Activated naive CD8-positive, alpha-beta T cell treated with anti-CD3 and anti-CD28 coated beads, Interleukin-2, amount 50 U/mL, for 24 hours (primary cell): ENCODE data around the gene HRC.

ENCODE experiments used
- ATAC-seq: fragments of 150-1000 bp; cut with Tn5 transposase; one replicate; pipeline ENCODE4 v1.10.0; 2021
- DNase-seq: peaks from one replicate; pipeline ENCODE4 v3.0.0; 2021
- H3K27ac Mint-ChIP-seq: one replicate; pipeline ENCODE4 v1.8.0; 2021; ENCODE audit warnings: mild to moderate bottlenecking, mixed read lengths
- H3K27me3 Mint-ChIP-seq: one replicate; pipeline ENCODE4 v1.8.0; 2021; ENCODE audit warnings: mixed read lengths
- H3K36me3 Mint-ChIP-seq: one replicate; pipeline ENCODE4 v1.8.0; 2021; ENCODE audit warnings: low read depth, mixed read lengths
- H3K4me1 Mint-ChIP-seq: one replicate; pipeline ENCODE4 v1.8.0; 2021; ENCODE audit warnings: mixed read lengths
- H3K4me3 Mint-ChIP-seq: one replicate; pipeline ENCODE4 v1.8.0; 2021; ENCODE audit warnings: mild to moderate bottlenecking, moderate library complexity, mixed read lengths
- H3K9me3 Mint-ChIP-seq: one replicate; pipeline ENCODE4 v1.8.0; 2021; ENCODE audit warnings: mixed read lengths

Gene HRC

GRCh38 chr19:49104229-49104864, 50.8 kb downstream of the HRC start:
- Mint-ChIP-seq H3K36me3 (peaks cover 53% of the 10 kb centered on the region), H3K27ac (no peak overlapping the region)
- no peak for ATAC-seq

DNA sequence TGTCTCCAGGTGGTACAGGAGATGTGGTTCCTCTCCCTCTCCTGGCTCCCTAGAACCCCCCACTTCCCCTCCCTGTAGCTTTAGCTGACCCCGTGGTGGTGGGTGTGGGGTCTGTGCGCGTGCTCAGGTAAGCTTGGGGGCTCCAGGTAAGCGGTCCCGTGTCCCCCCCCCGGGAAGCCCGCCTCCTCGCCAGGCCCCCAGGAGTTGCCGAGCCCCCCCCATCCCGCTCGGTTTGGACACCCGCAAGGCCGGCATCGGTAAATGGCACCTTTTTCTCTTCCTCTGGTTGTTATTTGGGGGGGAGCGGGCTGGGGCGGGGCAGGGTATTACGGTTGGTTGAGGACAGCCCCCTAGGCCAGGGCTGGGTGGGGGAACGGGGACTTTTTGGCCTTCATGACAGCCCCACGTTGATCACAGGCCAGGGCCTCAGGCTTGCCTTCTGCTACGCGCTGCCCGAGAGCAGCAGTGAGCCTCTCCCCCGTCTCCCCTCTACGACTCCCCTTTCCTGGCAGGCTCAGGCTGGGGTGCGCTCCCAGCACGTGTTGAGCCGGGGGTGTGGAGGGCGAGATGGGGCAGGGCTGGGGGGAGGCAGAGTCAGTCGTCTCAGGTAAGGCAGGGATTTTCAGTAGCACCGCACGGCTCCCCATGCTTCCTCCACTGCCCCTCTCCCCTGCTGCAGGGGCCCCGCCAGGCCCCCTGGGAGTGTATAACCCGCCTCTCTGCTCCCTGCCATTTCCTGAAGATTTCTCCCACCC, 51.7 kb downstream of the HRC start:
- H3K4me1 Mint-ChIP-seq: peaks cover 5% of the 10 kb centered on the region
- peaks cover 53% of the 10 kb centered on the region for H3K36me3 Mint-ChIP-seq
- H3K27ac Mint-ChIP-seq: no peak overlapping the region
- ATAC-seq (no peak), DNase-seq (no peak)
- H3K4me3 Mint-ChIP-seq: no peak overlapping the region
- no peaks in the 10 kb centered on the region for H3K9me3 Mint-ChIP-seq
- H3K27me3 Mint-ChIP-seq: no peaks in the 10 kb centered on the region

More at GRCh38 chr19:49104229-49104864, 50.8 kb downstream of the HRC start:
- DNase-seq: no peak
- Mint-ChIP-seq H3K9me3 (no peaks in the 10 kb centered on the region), H3K4me1 (peaks cover 5% of the 10 kb centered on the region), H3K27me3 (no peaks in the 10 kb centered on the region), H3K4me3 (no peak overlapping the region)

- Mint-ChIP-seq H3K4me1 (peaks cover 5% of the 10 kb centered on the region), H3K9me3 (no peaks in the 10 kb centered on the region), H3K36me3 (peaks cover 53% of the 10 kb centered on the region), H3K4me3 (no peak overlapping the region), H3K27ac (no peak overlapping the region), H3K27me3 (no peaks in the 10 kb centered on the region)
- no peak for DNase-seq
- no peak for ATAC-seq
Measured at GRCh38 chr19:49102303-49102702, 52.9 kb downstream of the HRC start.
